WERI-Rb-1 (cell line): Measurements from ENCODE around the gene DSCAM.

ENCODE experiments used
- DNase-seq: peaks from one replicate; pipeline ENCODE4 v3.0.0-alpha.2; 2020
- H3K27ac ChIP-seq: fragments of 250-450 bp; sonication (Bioruptor Pico); 2 replicates; pipeline ENCODE4 v1.5.1; 2020; ENCODE audit warnings: mild to moderate bottlenecking, moderate library complexity
- H3K27me3 ChIP-seq: fragments of 250-450 bp; sonication (Bioruptor Pico); 2 replicates; pipeline ENCODE4 v1.5.1; 2021; ENCODE audit warnings: mild to moderate bottlenecking, low read depth, moderate library complexity; ENCODE audit not compliant: insufficient read depth, severe bottlenecking
- H3K36me3 ChIP-seq: fragments of 250-450 bp; sonication (Bioruptor Pico); 2 replicates; pipeline ENCODE4 v1.5.1; 2020; ENCODE audit warnings: mild to moderate bottlenecking, moderate library complexity
- H3K4me3 ChIP-seq: 2 replicates; pipeline ENCODE4 v1.5.1; 2011; ENCODE audit warnings: low read depth, mild to moderate bottlenecking, control low read depth, low read length
- H3K9me3 ChIP-seq: fragments of 250-450 bp; sonication (Bioruptor Pico); 2 replicates; pipeline ENCODE4 v1.5.1; 2021; ENCODE audit warnings: mild to moderate bottlenecking, moderate library complexity; ENCODE audit not compliant: severe bottlenecking
- TF ChIP-seq, protein P1 (sequence below): IDR thresholded peaks from 2 replicates; pipeline ENCODE4 v1.5.1; 2011; ENCODE audit warnings: low read depth, mild to moderate bottlenecking, control low read depth, inconsistent platforms, low read length

Gene DSCAM

DNA sequence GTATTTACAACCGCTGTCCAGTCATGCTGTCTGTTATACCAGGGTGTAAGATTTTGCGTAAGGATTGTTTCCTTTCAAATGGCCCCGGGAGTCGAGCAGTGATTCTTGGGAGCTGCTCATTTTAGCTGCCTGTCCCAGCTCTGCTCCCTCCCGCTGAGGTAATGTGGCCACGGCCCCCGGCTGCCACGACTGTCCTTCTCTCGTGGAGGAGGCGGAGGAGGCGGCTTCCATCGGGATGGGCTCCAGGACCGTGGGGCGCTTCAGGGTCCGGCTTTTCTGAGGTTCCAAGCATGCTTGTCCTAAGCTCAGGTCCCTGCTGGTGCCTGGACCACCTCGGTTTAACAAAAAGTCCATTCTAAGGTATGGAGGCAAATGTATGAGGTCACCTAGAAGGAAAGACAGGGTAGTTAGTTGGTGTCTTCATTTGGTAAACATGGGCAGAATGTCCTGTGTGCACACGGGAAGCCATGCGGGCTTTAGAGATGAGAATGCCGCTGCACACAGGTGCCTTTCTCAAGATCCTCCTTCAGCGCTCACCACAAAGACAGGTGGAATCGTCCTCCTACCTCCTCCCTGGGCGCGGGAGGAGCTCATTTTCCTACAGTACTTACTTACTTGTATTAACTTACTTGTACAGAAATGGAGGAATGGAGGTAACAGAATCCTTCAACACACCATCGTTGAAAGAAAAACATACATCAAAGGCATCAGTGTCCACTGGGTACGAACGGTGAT, 833.8 kb downstream of the DSCAM start:
- DNase-seq, result no peak
- H3K27me3 ChIP-seq, result peaks cover 8% of the 10 kb centered on the region
- TF ChIP-seq, protein P1, sequence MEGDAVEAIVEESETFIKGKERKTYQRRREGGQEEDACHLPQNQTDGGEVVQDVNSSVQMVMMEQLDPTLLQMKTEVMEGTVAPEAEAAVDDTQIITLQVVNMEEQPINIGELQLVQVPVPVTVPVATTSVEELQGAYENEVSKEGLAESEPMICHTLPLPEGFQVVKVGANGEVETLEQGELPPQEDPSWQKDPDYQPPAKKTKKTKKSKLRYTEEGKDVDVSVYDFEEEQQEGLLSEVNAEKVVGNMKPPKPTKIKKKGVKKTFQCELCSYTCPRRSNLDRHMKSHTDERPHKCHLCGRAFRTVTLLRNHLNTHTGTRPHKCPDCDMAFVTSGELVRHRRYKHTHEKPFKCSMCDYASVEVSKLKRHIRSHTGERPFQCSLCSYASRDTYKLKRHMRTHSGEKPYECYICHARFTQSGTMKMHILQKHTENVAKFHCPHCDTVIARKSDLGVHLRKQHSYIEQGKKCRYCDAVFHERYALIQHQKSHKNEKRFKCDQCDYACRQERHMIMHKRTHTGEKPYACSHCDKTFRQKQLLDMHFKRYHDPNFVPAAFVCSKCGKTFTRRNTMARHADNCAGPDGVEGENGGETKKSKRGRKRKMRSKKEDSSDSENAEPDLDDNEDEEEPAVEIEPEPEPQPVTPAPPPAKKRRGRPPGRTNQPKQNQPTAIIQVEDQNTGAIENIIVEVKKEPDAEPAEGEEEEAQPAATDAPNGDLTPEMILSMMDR, result no peak
- H3K27ac ChIP-seq, result no peak overlapping the region
- no peak overlapping the region for H3K4me3 ChIP-seq
- no peaks in the 10 kb centered on the region for H3K9me3 ChIP-seq
- no peaks in the 10 kb centered on the region for H3K36me3 ChIP-seq

DNA sequence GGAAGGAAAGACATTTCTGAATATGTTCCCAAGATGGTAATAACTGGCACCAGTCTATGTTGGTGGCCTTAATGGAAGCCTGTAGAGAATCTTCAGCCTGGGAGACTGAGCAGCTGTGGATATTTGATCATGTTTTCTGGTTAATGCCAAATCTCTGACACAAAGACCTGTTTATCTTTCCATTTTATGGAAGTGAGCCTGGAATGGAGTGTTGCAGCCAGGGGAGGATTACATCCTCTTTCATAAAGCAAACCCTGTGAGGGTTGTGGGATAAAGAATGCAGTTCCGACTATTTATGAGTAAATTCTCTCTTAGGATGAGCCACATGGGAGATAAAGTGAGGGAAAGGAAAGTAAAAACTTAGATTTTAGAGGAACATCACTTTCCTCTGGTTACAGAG, 835.6 kb downstream of the DSCAM start:
- TF ChIP-seq, protein P1, result no peak
- Histone ChIP-seq H3K27me3 (peaks cover 21% of the 10 kb centered on the region), H3K27ac (no peak overlapping the region), H3K4me3 (no peak overlapping the region), H3K36me3 (no peaks in the 10 kb centered on the region), H3K9me3 (no peaks in the 10 kb centered on the region)
- no peak for DNase-seq

DNA sequence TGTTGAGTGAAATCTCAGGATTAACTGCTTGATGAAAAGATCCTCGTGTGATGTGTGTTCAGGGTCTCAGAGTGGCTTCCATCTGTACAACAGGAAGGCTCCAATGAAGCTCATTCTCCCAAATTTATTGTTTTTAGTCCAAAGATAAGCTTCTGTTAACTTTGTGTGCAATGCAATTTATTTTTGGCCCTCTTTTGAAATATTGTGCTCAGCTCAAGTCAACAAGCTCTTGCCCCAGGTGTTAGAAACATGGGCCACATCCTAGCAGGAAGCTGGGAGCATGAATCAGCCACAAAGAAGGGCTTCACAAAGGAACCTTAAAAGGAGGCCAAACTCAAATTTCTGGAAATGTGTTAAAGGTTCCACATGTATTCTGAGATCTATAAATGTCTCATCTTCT, 844.0 kb downstream of the DSCAM start:
- H3K27me3 ChIP-seq, result peaks cover 35% of the 10 kb centered on the region
- no peak for DNase-seq
- no peaks in the 10 kb centered on the region for H3K9me3 ChIP-seq
- no peak overlapping the region for H3K27ac ChIP-seq
- no peak overlapping the region for H3K4me3 ChIP-seq
- no peaks in the 10 kb centered on the region for H3K36me3 ChIP-seq
- TF ChIP-seq, protein P1, result no peak

DNA sequence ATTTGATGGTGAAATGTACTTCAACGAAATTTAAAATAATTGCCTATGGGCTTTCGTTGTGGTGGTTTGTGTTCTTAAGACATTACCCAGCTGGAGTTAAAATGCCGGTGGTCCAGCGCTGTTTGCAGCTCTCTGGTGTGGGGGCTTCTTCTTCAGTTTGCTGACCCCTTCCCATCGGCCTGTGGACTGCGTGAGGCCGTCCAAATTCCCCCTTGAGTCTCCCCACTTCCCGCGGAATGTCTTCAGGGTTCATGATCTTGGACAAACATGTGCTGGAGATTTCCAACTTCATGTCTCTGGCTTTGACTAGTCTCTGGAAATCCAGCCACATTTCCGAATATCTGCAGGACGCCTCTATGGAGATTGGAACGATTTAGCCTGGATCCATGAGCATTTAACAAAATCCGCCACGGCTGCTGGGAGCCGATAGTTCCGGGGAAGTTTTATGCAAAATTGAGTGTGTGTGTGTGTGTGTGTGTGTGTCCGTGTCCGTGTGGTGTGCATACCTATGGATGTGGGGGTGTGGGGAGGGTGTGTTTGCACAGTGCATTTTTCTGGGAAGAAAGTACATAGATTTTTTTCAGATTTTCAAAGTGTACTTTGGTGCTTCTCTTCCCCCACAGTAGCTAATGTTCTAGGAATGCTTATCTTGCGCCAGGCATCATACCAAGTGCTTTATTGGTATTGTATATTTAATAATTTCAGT, 862.5 kb downstream of the DSCAM start:
- Histone ChIP-seq H3K9me3 (no peaks in the 10 kb centered on the region), H3K27me3 (peaks cover 17% of the 10 kb centered on the region), H3K27ac (no peak overlapping the region), H3K36me3 (no peaks in the 10 kb centered on the region), H3K4me3 (no peak overlapping the region)
- DNase-seq, result no peak
- TF ChIP-seq, protein P1, result no peak

DNA sequence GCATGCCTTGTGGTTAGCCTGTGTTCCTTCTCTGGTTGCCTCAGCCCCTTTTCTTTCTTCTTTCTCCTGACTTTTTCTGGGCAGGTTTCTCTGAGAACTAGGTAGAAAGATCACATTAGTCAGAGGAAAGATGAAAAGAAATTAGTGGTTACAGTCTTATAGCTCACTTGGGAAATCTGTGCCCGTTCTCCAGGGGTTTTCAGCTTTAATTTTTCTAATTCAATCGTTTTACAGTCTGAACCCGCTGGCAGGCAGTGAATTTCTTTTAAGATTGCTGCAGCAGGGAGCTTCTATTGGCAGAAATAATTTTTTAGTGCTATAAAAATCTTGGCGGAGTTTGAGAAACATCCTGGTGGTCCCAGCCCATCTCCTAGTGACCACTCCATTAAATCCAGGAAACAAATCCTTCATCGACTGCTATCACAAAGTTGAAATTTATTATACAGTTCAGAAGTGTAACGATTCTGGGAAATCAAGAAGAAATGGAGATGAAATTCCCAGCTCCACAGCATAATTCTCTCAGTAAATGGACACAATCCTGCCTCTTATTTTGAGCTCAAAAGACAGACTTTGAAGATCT, 866.6 kb downstream of the DSCAM start:
- TF ChIP-seq, protein P1, result no peak
- no peaks in the 10 kb centered on the region for H3K36me3 ChIP-seq
- DNase-seq, result no peak
- no peaks in the 10 kb centered on the region for H3K9me3 ChIP-seq
- no peak overlapping the region for H3K4me3 ChIP-seq
- no peak overlapping the region for H3K27ac ChIP-seq
- peaks cover 4% of the 10 kb centered on the region for H3K27me3 ChIP-seq
